ENCODE results near the gene RAC3.

- TF ChIP-seq NR2C2 (CRISPR knock-in tag; IDR thresholded peaks at IDR 0.05) (no peak), NR2C2 (tag; IDR thresholded peaks at IDR 0.05) (no peak), TOE1 (IDR thresholded peaks at IDR 0.05; ENCODE audit: borderline replicate concordance) (no peak), TOE1 (CRISPR knock-in tag; IDR thresholded peaks at IDR 0.05; ENCODE audit: borderline replicate concordance, low read depth) (no peak), KAT8 (IDR thresholded peaks at IDR 0.05; ENCODE audit: low read depth) (no peak), ZNF121 (CRISPR knock-in tag; conservative IDR thresholded peaks at IDR 0.05) (no peak)
- TF ChIP-seq, protein P1, sequence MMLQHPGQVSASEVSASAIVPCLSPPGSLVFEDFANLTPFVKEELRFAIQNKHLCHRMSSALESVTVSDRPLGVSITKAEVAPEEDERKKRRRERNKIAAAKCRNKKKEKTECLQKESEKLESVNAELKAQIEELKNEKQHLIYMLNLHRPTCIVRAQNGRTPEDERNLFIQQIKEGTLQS (IDR thresholded peaks at IDR 0.05), result no peak
- TF ChIP-seq, protein P1 (CRISPR knock-in tag; conservative IDR thresholded peaks at IDR 0.05), result no peak
Observed at GRCh38 chr17:82045936-82046484, 14.5 kb downstream of the RAC3 start.

Measured in K562 (cell line).